ENCODE measurements around the gene CISTR.

Gene CISTR

GRCh38 chr12:53736592-53736991, 15.2 kb downstream of the CISTR start:
- Histone ChIP-seq H3K27me3 (ENCODE audit: insufficient read depth, insufficient read length) (peaks cover 72% of the 10 kb centered on the region), H3K4me1 (ENCODE audit: insufficient read depth, insufficient read length) (peaks cover 13% of the 10 kb centered on the region), H3K9me3 (ENCODE audit: insufficient read depth, low read length) (no peaks in the 10 kb centered on the region), H3K36me3 (ENCODE audit: insufficient read depth, insufficient read length, low read length) (no peaks in the 10 kb centered on the region), H3K9ac (ENCODE audit: insufficient read length, low read depth) (no peak overlapping the region), H3K4me3 (ENCODE audit: insufficient read length, low read depth) (no peak overlapping the region)
- no peak for DNase-seq (ENCODE audit: low read depth, low spot score)
- TF ChIP-seq SUZ12 (IDR thresholded peaks at IDR 0.05; ENCODE audit: extremely low read depth, insufficient read depth, insufficient read length) (no peak), ZNF274 (IDR thresholded peaks at IDR 0.05; ENCODE audit: low read depth, low read length) (no peak), YY1 (IDR thresholded peaks at IDR 0.05; ENCODE audit: insufficient read depth, insufficient read length) (no peak)

DNA sequence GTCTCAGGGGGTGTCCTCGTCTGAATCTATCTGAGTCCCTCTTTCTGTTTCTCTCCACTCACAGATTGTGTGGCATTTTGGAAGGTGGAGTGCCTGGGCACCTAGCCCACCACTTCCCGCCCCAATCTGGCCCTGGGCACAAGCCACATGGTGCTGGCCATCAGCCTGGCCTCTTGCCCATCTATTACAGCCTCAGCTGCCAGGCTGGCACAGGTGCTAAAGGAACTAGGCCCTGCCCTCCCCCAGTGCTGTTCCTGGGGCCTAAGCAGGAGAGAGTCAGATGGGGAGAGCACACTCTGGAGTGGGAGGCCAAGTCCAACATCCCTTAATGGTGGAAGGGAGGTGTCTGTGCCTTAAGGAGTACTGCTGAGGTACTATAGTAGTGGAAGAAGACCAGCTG, 16.2 kb downstream of the CISTR start:
- H3K4me1 ChIP-seq (ENCODE audit: insufficient read depth, insufficient read length) = peaks cover 13% of the 10 kb centered on the region
- no peak for TF ChIP-seq ZNF274 (IDR thresholded peaks at IDR 0.05; ENCODE audit: low read depth, low read length)
- TF ChIP-seq YY1 (IDR thresholded peaks at IDR 0.05; ENCODE audit: insufficient read depth, insufficient read length) = no peak
- TF ChIP-seq SUZ12 (IDR thresholded peaks at IDR 0.05; ENCODE audit: extremely low read depth, insufficient read depth, insufficient read length) = no peak
- no peaks in the 10 kb centered on the region for H3K9me3 ChIP-seq (ENCODE audit: insufficient read depth, low read length)
- no peaks in the 10 kb centered on the region for H3K36me3 ChIP-seq (ENCODE audit: insufficient read depth, insufficient read length, low read length)
- H3K4me3 ChIP-seq (ENCODE audit: insufficient read length, low read depth) = no peak overlapping the region
- no peak overlapping the region for H3K9ac ChIP-seq (ENCODE audit: insufficient read length, low read depth)
- no peak for DNase-seq (ENCODE audit: low read depth, low spot score)
- peaks cover 64% of the 10 kb centered on the region for H3K27me3 ChIP-seq (ENCODE audit: insufficient read depth, insufficient read length)

- Histone ChIP-seq H3K9ac (ENCODE audit: insufficient read length, low read depth) (no peak overlapping the region), H3K27me3 (ENCODE audit: insufficient read depth, insufficient read length) (peaks cover 53% of the 10 kb centered on the region), H3K9me3 (ENCODE audit: insufficient read depth, low read length) (no peaks in the 10 kb centered on the region), H3K36me3 (ENCODE audit: insufficient read depth, insufficient read length, low read length) (no peaks in the 10 kb centered on the region), H3K4me3 (ENCODE audit: insufficient read length, low read depth) (no peak overlapping the region), H3K4me1 (ENCODE audit: insufficient read depth, insufficient read length) (peaks cover 10% of the 10 kb centered on the region)
- TF ChIP-seq YY1 (IDR thresholded peaks at IDR 0.05; ENCODE audit: insufficient read depth, insufficient read length) = no peak
- no peak for TF ChIP-seq ZNF274 (IDR thresholded peaks at IDR 0.05; ENCODE audit: low read depth, low read length)
- TF ChIP-seq SUZ12 (IDR thresholded peaks at IDR 0.05; ENCODE audit: extremely low read depth, insufficient read depth, insufficient read length) = no peak
- no peak for DNase-seq (ENCODE audit: low read depth, low spot score)
Observed at GRCh38 chr12:53734425-53734824, 17.4 kb downstream of the CISTR start.

- Histone ChIP-seq H3K27me3 (ENCODE audit: insufficient read depth, insufficient read length) (peaks cover 47% of the 10 kb centered on the region), H3K4me1 (ENCODE audit: insufficient read depth, insufficient read length) (peaks cover 5% of the 10 kb centered on the region), H3K9me3 (ENCODE audit: insufficient read depth, low read length) (no peaks in the 10 kb centered on the region), H3K9ac (ENCODE audit: insufficient read length, low read depth) (no peak overlapping the region), H3K4me3 (ENCODE audit: insufficient read length, low read depth) (no peak overlapping the region), H3K36me3 (ENCODE audit: insufficient read depth, insufficient read length, low read length) (no peaks in the 10 kb centered on the region)
- TF ChIP-seq ZNF274 (IDR thresholded peaks at IDR 0.05; ENCODE audit: low read depth, low read length) = no peak
- no peak for TF ChIP-seq YY1 (IDR thresholded peaks at IDR 0.05; ENCODE audit: insufficient read depth, insufficient read length)
- TF ChIP-seq SUZ12 (IDR thresholded peaks at IDR 0.05; ENCODE audit: extremely low read depth, insufficient read depth, insufficient read length) = no peak
- DNase-seq (ENCODE audit: low read depth, low spot score) = no peak
Observed at GRCh38 chr12:53733807-53734200, 18.0 kb downstream of the CISTR start.

DNA sequence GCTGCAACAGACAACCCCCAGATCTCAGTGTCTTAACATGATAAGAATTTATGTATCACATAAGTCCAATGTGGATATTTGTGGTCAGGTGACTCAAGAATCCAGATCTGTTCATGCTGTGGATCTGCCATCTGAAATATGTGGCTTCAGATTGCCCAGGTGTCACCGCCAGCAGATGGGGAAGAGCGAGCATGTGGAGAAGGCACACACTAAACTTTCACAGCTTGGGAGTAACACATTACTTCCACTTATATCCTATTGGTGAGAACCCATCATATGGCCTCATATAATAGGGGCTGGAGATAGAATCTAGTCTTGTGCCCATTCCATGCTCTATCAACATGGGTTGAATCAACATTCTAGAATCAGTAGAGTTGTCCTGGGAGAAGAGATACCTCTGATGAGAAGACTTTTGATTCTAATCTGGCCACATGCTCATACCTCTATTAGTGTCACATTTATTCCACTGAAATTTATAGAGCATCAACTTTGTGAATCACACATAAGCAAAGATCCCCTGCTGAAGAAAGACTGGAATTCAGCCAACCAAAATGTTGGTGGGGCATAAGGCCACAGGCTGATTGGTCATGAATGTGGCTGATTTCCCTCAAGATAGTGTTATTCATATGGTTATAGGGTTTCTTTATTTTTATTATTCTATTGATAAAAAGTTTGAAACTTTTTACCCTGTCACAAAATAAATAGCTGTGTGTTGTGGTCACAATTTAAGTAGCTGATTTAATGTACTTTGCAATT, 18.6 kb downstream of the CISTR start:
- no peak for DNase-seq (ENCODE audit: low read depth, low spot score)
- peaks cover 41% of the 10 kb centered on the region for H3K27me3 ChIP-seq (ENCODE audit: insufficient read depth, insufficient read length)
- H3K9ac ChIP-seq (ENCODE audit: insufficient read length, low read depth) = no peak overlapping the region
- H3K4me1 ChIP-seq (ENCODE audit: insufficient read depth, insufficient read length) = peaks cover 3% of the 10 kb centered on the region
- H3K36me3 ChIP-seq (ENCODE audit: insufficient read depth, insufficient read length, low read length) = no peaks in the 10 kb centered on the region
- TF ChIP-seq SUZ12 (IDR thresholded peaks at IDR 0.05; ENCODE audit: extremely low read depth, insufficient read depth, insufficient read length) (no peak), YY1 (IDR thresholded peaks at IDR 0.05; ENCODE audit: insufficient read depth, insufficient read length) (no peak), ZNF274 (IDR thresholded peaks at IDR 0.05; ENCODE audit: low read depth, low read length) (no peak)
- no peaks in the 10 kb centered on the region for H3K9me3 ChIP-seq (ENCODE audit: insufficient read depth, low read length)
- no peak overlapping the region for H3K4me3 ChIP-seq (ENCODE audit: insufficient read length, low read depth)

GRCh38 chr12:53729644-53730043, 22.1 kb downstream of the CISTR start:
- H3K9me3 ChIP-seq (ENCODE audit: insufficient read depth, low read length) = no peaks in the 10 kb centered on the region
- H3K4me1 ChIP-seq (ENCODE audit: insufficient read depth, insufficient read length) = no peaks in the 10 kb centered on the region
- H3K27me3 ChIP-seq (ENCODE audit: insufficient read depth, insufficient read length) = peaks cover 6% of the 10 kb centered on the region
- DNase-seq (ENCODE audit: low read depth, low spot score) = no peak
- peaks cover 2% of the 10 kb centered on the region for H3K36me3 ChIP-seq (ENCODE audit: insufficient read depth, insufficient read length, low read length)
- TF ChIP-seq ZNF274 (IDR thresholded peaks at IDR 0.05; ENCODE audit: low read depth, low read length) (no peak), YY1 (IDR thresholded peaks at IDR 0.05; ENCODE audit: insufficient read depth, insufficient read length) (no peak), SUZ12 (IDR thresholded peaks at IDR 0.05; ENCODE audit: extremely low read depth, insufficient read depth, insufficient read length) (no peak)
- H3K9ac ChIP-seq (ENCODE audit: insufficient read length, low read depth) = no peak overlapping the region
- no peak overlapping the region for H3K4me3 ChIP-seq (ENCODE audit: insufficient read length, low read depth)

- H3K36me3 ChIP-seq (ENCODE audit: insufficient read depth, insufficient read length, low read length) = peaks cover 7% of the 10 kb centered on the region
- no peak for TF ChIP-seq YY1 (IDR thresholded peaks at IDR 0.05; ENCODE audit: insufficient read depth, insufficient read length)
- H3K9ac ChIP-seq (ENCODE audit: insufficient read length, low read depth) = no peak overlapping the region
- peaks cover 5% of the 10 kb centered on the region for H3K27me3 ChIP-seq (ENCODE audit: insufficient read depth, insufficient read length)
- peak overlapping the region; percentile 74 for H3K4me3 ChIP-seq (ENCODE audit: insufficient read length, low read depth)
- DNase-seq (ENCODE audit: low read depth, low spot score) = no peak
- no peaks in the 10 kb centered on the region for H3K9me3 ChIP-seq (ENCODE audit: insufficient read depth, low read length)
- no peaks in the 10 kb centered on the region for H3K4me1 ChIP-seq (ENCODE audit: insufficient read depth, insufficient read length)
Observed at GRCh38 chr12:53728206-53728605, 23.6 kb downstream of the CISTR start.

All from NT2/D1 (cell line).